Measurements from ENCODE around the gene EXPH5. TPM values are rescaled to one million over a fixed set of nuclear protein-coding genes. Genes with fewer than 3 reads are reported as not detected.

EXPH5 gene
- total RNA-seq, 1 experiment from 2014 or later = 17.0 TPM

DNA sequence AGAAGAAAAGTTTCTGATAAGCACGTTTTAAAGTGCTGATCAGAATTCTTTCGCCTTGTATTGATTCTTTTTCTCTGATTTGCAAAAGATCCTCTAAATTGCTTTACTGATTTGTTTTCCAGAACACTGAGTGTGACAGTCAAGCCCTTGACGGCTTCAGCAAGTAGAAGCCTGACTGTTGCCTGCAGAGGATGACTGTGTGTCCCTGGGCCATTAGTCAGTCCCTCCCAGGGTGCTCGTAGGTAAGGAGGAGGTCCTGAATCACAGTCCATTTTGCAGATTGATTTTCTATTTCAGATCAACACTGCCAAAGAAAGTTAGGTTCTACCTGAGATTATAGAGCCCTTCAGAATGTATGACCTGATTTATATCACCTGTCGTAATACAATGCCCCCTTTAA is 56.8 kb downstream of the EXPH5 start:
- Mint-ChIP-seq H3K4me3 (ENCODE audit: low read depth, unreplicated experiment) (no peak overlapping the region), H3K27ac (ENCODE audit: unreplicated experiment) (no peak overlapping the region), H3K9me3 (ENCODE audit: low read depth, unreplicated experiment) (no peaks in the 10 kb centered on the region), H3K27me3 (ENCODE audit: unreplicated experiment) (no peaks in the 10 kb centered on the region), H3K36me3 (ENCODE audit: insufficient read depth, unreplicated experiment) (peaks cover 10% of the 10 kb centered on the region), H3K4me1 (ENCODE audit: low read depth, unreplicated experiment) (peaks cover 13% of the 10 kb centered on the region)
- intact Hi-C loops (cut with micrococcal nuclease; ENCODE audit: unreplicated experiment) = no loop called here
- DNase-seq = no peak
- CTCF ChIA-PET = no interaction called here
- no peak for TF ChIP-seq CTCF (IDR thresholded peaks at IDR 0.05; ENCODE audit: unreplicated experiment)
- no TSS peak for BruUV-seq (replicated peaks)

DNA sequence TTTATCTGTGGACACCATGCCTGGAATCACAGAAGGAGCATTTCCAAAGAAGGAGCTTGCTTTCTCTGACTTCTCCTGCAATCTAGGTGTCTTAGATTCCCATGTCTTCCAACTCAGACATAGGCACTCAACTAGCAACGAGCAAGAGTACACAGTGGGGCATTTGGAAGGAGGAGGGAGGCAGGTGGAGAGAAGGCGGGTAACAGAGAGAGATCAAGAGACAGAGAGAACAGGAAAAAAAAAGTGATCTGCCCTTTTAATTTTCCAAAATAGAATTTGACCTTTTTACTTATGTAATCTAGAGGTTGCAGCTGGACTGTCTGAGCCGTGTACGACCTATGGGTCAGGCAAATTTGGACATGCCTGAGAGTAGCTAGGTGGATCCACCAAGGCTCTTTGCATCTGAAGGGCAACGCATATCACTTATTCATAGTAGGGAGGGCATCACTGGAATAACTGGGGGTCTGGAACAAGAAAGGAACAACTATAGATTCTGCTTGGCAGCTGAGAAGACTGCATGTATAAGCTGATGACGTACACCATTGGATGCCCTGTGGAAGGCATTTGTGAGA is 58.1 kb downstream of the EXPH5 start:
- H3K9me3 Mint-ChIP-seq (ENCODE audit: low read depth, unreplicated experiment) = no peaks in the 10 kb centered on the region
- peaks cover 10% of the 10 kb centered on the region for H3K36me3 Mint-ChIP-seq (ENCODE audit: insufficient read depth, unreplicated experiment)
- H3K27ac Mint-ChIP-seq (ENCODE audit: unreplicated experiment) = no peak overlapping the region
- no TSS peak for BruUV-seq (replicated peaks)
- DNase-seq = no peak
- peaks cover 13% of the 10 kb centered on the region for H3K4me1 Mint-ChIP-seq (ENCODE audit: low read depth, unreplicated experiment)
- intact Hi-C loops (cut with micrococcal nuclease; ENCODE audit: unreplicated experiment) = no loop called here
- CTCF ChIA-PET = no interaction called here
- no peak overlapping the region for H3K4me3 Mint-ChIP-seq (ENCODE audit: low read depth, unreplicated experiment)
- no peak for TF ChIP-seq CTCF (IDR thresholded peaks at IDR 0.05; ENCODE audit: unreplicated experiment)
- no peaks in the 10 kb centered on the region for H3K27me3 Mint-ChIP-seq (ENCODE audit: unreplicated experiment)

- H3K9me3 Mint-ChIP-seq (ENCODE audit: low read depth, unreplicated experiment) = no peaks in the 10 kb centered on the region
Measured at GRCh38 chr11:108534274-108534882, 59.2 kb downstream of the EXPH5 start.

GRCh38 chr11:108530426-108530825 is 63.1 kb downstream of the EXPH5 start:
- no peaks in the 10 kb centered on the region for H3K36me3 Mint-ChIP-seq (ENCODE audit: insufficient read depth, unreplicated experiment)
- no peak overlapping the region for H3K27ac Mint-ChIP-seq (ENCODE audit: unreplicated experiment)
- no TSS peak for BruUV-seq (replicated peaks)
- H3K27me3 Mint-ChIP-seq (ENCODE audit: unreplicated experiment) = no peaks in the 10 kb centered on the region
- H3K4me3 Mint-ChIP-seq (ENCODE audit: low read depth, unreplicated experiment) = no peak overlapping the region
- CTCF ChIA-PET = interaction anchor here (0.6 kb wide), 1 partner anchor 14 kb away, joined by 3 read pairs; no protein-coding TSS in a partner anchor
- TF ChIP-seq CTCF (IDR thresholded peaks at IDR 0.05; ENCODE audit: unreplicated experiment) = no peak
- no peaks in the 10 kb centered on the region for H3K4me1 Mint-ChIP-seq (ENCODE audit: low read depth, unreplicated experiment)
- intact Hi-C loops (cut with micrococcal nuclease; ENCODE audit: unreplicated experiment) = no loop called here
- no peak for DNase-seq
- no peaks in the 10 kb centered on the region for H3K9me3 Mint-ChIP-seq (ENCODE audit: low read depth, unreplicated experiment)

More at GRCh38 chr11:108534274-108534882, 59.2 kb downstream of the EXPH5 start:
- Mint-ChIP-seq H3K27me3 (ENCODE audit: unreplicated experiment) (no peaks in the 10 kb centered on the region), H3K4me3 (ENCODE audit: low read depth, unreplicated experiment) (no peak overlapping the region), H3K27ac (ENCODE audit: unreplicated experiment) (no peak overlapping the region), H3K4me1 (ENCODE audit: low read depth, unreplicated experiment) (peaks cover 13% of the 10 kb centered on the region), H3K36me3 (ENCODE audit: insufficient read depth, unreplicated experiment) (peaks cover 10% of the 10 kb centered on the region)
- no peak for DNase-seq
- CTCF ChIA-PET = no interaction called here
- BruUV-seq (replicated peaks) = no TSS peak
- TF ChIP-seq CTCF (IDR thresholded peaks at IDR 0.05; ENCODE audit: unreplicated experiment) = no peak
- intact Hi-C loops (cut with micrococcal nuclease; ENCODE audit: unreplicated experiment) = no loop called here
